ENCODE data around the gene SYTL3.

GRCh38 chr6:158771399-158772152 lies 121.7 kb downstream of the SYTL3 start:
- TF ChIP-seq TAF1 (IDR thresholded peaks at IDR 0.05; ENCODE audit: control insufficient read depth, extremely low read depth, insufficient read depth, low read length, severe bottlenecking) (no peak), ESRRB (CRISPR knock-in tag; IDR thresholded peaks at IDR 0.05; ENCODE audit: borderline replicate concordance) (no peak), ZNF644 (tag; IDR thresholded peaks at IDR 0.05; ENCODE audit: low read depth) (no peak), POLR2AphosphoS5 (IDR thresholded peaks at IDR 0.05; ENCODE audit: control insufficient read depth, insufficient read depth, low read depth, low read length) (no peak; the same call in 1 of the 2 replicates), LEF1 (IDR thresholded peaks at IDR 0.05) (no peak), CCAR2 (IDR thresholded peaks at IDR 0.05; ENCODE audit: low read depth, low read length) (no peak), ZHX1 (conservative IDR thresholded peaks at IDR 0.05; ENCODE audit: low read length) (no peak), JUNB (CRISPR knock-in tag; conservative IDR thresholded peaks at IDR 0.05) (no peak), MXI1 (IDR thresholded peaks at IDR 0.05; ENCODE audit: low read depth, low read length) (no peak), CTCF (IDR thresholded peaks at IDR 0.05 in 2 of 3, conservative IDR thresholded peaks at IDR 0.05 in 1 of 3; ENCODE audit: insufficient read depth in 2 of 3, low read depth in 1 of 3, low read length in 3 of 3) (no peak), SIRT6 (IDR thresholded peaks at IDR 0.05; ENCODE audit: low read depth, low read length) (no peak)

All from K562 (cell line).